Kasumi-1 (cell line): ENCODE data around the gene LONP1.
"Not testable (repeated sequence)": the region's sequence is repeated elsewhere in the genome, so short reads cannot be mapped to it uniquely, and the experiment has no call there.

Experiments
- DNase-seq, 2 experiments: peaks; one replicate each; lab custom pipeline; 2025; lab: John Stamatoyannopoulos, UW

LONP1 gene

DNA sequence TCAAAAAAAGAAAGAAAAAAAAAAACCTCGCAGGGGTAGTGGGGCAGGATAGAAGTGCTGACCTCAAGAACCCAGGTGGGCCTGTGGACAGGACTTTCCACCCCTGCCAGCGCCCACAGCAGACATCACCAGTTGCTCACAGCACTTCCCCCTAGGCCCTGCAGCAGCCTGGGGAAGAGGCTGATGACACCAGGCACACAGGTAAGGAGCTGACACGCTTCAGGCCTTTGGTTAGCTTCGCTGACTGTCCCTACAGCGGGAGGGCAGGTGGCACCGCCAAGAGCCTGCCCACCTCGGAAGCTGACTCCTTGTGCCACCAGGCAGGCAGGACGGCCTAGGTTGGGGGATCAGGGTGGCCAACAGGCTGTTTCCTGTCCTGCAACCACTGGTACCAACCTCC, 8.9 kb downstream of the LONP1 start:
- no peak for DNase-seq

DNA sequence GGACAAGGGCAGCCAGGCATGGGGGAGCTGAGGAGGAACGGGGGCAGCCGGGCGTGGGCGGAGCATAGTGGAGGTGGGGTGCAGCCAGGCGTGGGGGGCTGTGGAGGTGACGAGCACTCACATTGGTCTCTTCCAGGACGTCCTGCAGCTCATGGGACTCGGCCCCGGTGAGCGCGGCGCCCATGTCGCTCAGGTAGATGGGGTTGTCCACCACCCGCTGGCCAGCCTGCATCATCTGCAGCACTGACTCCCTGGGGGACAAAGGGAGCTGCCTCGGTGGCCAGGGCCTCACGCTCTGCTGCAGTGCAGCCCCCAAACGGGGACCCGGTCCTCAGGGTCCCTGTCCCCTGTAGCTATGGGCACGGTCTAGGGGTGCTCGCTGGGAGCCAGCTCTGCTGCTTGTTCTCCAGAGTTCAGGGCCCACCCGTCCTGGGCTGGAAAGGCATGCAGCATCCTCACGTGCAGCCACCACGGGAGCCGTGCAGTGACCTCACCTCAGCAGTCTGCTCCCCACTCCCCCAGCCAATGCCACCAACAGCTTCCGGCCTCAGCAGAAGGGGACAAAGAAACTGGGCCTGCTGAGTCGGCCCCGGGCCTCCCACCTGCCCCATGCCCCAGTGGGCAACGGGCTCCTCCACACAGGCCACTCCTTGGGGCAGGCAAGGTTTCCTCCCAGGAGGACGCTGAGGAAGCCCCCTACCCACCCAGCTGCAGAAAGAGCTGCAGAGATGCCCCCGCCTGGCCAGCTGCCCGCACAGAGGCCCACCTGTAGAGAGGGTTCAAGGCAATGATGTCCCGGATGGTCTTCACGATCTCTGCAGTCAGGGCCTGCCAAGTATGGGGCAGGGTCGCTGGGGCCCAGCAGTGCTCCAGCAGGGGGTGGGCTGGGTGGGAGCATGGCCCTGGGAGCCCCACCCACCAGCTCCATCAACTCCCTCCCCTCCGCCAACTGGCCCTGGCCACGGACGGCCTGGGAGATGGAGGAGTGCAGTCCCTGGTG, 12.1 kb downstream of the LONP1 start:
- DNase-seq: no peak

DNA sequence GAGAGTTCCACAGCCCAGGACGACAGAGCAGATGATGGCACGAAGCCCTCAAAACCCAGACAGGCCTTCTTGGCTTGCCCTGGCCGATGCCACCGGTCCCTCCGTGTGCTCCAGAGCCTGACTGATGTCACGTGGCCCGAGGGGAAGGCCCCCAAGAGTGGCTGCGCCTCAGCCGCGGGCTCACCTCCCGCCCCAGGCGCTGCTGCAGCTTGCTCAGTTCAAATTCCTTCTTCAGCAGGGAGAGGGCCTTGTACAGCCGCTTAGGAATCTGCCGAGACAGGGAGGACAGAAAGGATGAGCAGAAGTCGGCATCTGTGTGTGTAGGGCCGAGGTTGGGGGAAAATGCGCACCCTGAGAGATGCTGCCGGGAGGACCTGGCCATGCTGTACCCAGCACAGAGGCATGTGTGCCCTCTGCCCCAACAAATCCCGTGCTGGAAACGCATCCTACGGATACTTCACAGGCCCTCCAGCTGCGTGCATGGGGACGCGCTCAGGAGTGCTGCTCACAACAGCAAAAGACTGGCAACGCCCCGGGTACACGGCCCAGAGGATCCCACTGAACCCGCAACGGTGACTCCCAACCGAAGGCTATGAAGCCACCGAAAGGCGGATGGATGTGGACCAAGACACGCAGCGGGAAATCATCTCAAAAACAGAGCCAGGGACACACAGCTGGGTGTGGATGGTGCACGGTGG, 12.9 kb downstream of the LONP1 start:
- DNase-seq: no peak

DNA sequence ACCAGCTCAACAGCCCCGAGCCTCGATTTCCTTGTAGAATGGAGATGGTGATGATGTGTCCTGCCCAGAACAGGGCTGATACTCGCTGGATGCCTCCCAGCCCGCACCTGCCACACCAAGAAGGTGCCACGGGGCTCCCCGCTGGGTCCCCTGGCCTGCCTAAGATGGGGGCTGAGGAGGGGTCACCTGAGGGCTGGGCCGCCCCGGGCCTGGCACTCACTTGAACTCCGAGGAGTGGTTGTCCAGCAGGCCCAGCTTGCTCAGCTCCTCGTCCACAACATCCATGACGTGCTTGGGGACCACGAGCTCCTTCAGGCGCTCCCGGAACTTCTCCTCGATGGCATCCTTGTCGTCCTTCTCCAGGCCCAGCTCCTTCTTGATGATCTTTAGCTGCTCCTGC, 14.4 kb downstream of the LONP1 start:
- no peak for DNase-seq

DNA sequence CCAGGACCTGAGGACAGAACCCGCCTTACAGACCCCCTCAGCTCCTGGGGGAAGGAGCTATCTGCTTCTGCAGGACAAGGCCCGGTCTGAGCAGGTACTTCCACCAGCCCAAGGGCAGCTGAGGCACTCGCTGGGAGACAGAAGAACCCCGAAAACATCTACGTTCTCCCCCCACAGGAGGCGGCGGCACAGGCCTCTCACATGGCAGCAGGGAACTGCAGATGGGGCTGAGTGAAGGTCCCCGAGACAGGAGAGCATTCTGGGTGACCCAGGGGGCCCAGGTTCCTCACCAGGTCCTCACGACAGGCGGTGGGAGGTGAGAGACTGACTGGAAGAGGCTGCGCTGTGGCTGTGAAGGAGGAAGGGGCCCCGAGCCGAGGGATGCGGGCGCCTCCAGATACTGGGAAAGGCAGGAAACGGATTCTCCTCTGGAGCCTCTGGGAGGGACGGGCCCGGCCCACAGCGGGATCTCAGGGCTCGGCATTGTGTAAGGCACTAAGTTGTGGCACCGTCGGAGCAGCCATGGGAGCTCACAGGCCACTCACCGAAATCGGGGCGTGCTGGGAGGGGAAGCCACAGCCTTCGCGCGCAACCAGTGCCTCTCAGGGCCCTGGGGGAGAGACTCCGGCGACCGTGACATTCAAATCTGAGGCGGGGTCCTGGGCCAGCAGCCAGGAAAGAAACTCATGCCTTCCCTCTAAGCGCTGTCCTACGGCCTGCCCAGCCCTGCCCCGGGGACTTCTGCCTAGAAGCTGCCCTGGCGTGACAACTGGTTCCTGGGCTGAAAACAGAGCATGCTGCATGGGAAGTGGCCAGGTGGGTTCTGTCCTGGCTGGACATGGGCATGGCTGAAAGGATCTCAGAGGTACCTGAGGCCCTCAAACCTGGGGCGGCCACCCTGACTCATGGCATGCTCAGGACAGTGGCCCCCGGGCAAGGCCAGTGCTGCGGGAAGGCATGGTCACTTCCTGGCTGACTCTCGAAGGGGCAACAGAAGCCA, 15.8 kb downstream of the LONP1 start:
- DNase-seq: no peak

DNA sequence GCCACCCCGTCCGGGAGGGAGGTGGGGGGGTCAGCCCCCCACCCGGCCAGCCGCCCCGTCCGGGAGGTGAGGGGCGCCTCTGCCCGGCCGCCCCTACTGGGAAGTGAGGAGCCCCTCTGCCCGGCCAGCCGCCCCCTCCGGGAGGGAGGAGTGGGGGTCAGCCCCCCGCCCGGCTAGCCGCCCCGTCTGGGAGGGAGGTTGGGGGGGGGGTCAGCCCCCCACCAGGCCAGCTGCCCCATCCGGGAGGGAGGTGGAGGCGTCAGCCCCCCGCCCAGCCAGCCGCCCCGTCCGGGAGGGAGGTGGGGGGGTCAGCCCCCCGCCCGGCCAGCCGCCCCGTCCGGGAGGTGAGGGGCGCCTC, 17.9 kb downstream of the LONP1 start:
- not testable (repeated sequence) for DNase-seq

DNA sequence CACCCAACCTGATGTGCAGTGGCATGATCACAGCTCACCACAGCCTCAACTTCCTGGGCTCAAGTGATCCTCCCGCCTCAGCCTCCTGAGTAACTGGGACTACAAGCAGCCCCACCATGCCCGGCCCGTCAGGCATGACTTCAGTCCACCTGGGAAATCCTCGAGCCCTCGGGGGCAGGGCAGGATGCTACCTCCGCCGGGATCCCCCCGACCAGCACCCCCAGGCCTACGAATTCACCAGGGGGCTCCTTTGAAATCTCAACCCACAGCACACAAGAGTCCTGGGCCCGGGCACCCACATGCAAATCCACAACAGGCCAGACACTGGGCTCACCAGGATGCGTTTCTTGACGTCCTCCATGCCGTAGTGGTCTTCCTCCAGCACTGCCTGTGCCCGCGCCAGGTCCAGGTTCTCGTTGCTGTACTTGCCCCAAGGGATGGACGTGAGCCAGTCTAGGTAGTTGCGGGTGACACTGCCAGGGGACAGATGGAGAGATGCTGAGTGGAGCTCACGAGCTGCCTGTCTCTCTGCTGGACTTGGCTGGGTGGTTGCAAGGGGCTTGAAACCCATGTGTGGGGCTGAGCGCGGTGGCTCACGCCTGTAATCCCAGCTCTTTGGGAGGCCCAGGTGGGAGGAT, 19.4 kb downstream of the LONP1 start:
- no peak for DNase-seq

DNA sequence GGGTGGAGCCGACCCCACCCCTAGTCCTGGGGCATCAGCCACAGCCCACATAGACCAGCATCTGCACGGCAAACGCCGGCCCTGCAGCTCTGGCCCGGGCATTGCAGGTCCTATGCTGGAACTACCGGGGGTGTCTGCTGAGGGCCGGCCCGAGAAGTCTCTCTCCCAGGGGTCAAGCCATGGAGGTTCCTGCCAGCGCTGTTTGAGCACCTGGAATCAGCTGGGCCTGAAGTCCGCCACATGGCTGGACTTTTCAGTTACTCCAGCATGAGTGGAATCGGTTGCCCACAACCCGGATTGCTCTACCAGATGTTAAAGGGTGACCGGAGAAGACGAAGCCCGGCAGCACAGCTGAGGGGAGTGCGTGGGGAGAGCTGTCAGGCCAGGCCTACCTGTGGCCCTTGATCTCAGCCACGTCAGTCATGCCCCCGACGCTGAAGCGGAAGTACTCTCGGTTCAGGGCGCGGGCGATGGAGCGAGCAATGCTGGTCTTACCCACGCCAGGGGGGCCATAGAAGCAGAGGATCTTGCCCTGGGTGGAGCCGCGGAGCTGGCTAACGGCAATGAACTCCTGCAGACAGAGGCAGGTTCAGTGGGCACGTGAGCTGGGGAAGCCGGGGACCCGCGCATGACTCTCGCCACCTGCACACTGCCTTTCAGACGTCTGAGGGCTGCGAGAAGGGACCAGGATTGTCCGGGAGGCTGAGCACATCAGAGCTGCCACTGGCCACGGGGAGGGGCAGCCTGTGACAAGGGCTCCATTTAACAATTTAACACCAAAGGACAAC, 21.1 kb downstream of the LONP1 start:
- DNase-seq: no peak

DNA sequence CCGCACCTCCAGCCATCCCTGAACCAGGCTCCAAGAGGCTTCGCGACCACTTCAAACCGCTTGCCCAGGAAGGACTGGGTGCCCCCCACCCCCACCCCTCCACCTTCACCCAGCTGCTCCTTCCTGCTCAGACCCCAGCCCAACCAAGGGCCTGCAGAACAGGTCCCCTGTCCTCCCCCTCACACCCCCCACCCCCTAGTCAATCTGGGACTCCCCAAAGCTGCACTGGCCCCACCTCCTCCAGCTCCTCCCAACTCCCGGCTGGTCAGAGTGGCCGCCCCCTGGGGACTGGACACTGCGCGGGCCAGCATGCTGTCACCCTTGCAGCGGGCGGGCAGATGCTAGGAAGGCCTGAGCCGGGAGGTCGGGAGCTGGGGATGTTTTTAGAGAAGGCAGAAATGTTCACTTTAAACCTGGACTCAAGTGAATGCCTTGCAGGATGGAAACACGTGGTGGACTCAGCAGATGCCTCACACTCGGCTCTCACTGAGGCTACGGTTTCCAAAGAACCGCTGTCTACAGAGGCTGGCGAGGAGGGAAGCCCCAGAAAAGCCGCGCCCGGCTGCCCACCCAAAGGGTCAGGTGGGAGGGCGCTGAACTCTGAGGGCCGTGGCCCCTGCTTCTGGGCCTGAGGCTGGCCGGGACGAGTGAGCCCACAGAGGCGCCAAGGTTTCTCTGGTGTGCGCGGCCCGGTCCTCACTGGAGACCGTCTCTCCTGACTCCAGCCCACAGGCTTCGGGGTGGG, 21.9 kb downstream of the LONP1 start:
- no peak for DNase-seq

DNA sequence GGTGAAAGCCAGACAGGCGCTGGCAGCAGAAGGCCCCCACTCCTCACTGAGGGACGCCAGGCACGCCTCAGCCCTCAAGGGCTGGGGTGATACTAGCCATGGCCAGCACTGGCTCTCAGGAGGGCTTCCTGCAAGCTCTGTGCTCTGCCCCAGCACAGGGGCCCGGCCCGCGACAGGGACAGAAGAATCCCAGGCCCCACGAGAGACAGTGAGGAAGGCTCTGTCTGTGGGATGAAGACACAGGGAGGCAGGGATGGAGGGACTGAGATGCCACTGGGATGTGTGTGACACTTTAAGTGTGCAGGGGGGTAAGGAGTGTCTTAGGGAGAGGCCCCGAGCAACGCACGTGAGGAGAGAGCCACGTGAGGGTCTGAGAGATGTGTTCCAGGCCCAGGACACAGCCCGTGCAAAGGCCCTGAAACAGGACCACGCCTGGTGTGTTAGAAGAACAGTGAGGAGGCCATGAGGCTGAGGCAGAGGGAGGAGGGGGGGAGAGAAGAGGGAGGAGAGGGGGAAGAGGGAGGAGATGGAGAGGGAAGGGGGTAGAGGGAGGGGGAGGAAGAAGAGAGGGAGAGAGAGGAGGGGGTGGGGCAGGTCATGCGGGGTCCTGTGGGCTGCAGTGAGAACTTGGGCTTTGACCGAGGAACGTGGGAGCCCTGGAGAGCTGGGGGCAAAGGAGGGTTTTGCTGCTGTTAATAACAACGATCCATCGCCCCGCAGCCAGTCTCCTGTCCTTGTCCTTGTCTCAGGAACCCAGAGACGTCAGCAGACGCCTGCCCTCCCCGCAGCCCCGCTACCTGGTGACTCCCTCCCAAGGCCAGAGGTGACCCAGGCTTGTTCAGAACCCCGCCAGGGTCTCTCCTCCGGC, 22.7 kb downstream of the LONP1 start:
- DNase-seq: no peak

DNA sequence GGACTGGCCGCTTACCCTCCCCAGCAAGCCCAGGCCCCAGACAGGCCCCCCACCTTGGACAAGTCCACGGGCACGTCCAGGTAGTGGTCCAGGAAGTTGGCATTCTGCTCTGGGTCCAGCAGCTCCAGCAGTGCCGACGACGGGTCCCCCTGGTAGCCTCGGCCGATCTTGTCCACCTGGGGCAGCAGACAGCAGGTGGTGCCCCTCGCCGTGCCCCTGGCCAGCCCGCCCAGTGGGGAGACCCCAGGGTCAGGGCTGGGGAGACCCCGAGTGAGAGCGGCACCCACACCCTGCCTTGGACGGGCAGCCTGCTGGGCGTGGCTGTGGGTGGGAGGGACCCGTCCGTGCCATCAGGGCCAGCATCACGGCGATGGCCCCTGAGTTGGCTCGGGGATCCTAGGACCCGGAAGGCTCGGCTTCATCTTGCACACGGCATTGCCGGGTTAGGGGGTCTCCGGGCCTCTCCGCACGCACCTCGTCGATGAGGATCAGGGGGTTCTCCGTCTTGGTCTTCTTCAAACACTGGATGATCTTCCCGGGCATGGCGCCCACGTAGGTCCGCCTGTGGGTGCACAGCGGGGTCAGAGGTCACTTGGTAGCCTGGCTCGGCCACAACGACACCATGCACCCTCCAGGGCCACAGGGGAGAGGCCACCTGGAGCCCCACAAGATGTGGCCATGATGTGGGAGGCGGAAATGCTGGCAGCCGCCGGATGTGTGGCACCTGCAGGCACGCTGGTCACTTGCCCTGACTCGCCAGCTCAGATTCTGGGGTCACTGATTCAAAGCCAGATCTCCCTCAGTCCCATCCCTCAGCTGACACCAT, 23.5 kb downstream of the LONP1 start:
- DNase-seq: no peak

DNA sequence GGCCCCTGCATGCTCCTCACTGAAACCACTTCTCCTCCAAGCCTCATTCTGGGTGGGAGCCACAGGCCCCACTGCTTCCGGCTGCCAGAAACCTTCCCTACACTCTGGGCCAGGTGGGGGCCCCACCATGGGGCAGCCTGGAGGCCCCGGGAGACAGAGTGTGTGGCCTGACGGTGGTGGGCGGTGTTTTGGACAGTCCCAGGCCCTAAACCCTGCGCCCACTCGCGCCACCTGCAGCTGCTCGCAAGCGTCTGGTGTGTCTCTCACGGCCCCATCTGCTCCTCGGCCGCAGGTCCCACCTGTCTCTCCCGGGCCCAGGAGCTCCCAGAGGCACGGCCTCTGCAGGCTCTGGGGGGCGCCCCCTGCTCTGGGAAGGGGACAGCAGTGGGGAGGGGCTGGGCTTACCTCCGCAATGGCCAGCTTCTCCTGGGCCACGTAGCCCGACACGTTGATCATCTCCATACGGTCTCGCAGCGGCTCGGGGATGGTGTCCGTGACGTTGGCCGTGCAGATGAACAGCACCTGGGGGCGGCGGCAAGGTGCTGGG, 24.2 kb downstream of the LONP1 start:
- DNase-seq: no peak

DNA sequence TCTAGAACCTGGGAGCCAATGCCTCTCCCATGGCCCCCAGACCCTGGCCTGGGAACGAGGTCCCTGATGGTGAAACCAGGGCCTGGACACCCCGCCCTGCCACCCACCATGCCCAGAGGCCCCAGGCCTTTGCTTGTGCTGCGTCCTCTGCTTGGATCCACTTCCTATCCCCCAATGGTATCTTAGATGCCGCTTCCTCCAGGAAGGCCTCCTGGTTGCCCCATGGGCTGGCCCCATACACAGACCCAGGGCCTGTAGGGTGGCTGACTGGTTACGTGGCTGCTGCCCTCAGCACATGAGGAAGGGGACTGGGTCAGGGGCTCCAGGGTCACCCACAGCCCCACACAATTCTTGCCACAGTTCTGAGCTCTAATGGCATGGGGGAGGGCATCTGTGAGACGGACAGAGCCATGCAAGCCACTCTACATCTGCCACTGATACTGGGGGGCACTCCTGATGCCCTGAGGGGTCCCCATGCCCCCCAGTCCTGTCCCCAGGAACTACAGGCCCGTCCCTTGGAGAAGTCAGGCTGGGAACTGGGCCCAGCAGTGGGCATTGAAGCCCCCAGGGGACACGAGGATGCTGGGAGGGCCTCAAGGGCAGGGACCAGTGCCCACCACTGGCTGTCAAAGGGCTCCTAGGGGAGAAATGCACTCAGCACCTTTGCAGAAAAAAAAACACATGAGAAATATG, 24.8 kb downstream of the LONP1 start:
- no peak for DNase-seq

DNA sequence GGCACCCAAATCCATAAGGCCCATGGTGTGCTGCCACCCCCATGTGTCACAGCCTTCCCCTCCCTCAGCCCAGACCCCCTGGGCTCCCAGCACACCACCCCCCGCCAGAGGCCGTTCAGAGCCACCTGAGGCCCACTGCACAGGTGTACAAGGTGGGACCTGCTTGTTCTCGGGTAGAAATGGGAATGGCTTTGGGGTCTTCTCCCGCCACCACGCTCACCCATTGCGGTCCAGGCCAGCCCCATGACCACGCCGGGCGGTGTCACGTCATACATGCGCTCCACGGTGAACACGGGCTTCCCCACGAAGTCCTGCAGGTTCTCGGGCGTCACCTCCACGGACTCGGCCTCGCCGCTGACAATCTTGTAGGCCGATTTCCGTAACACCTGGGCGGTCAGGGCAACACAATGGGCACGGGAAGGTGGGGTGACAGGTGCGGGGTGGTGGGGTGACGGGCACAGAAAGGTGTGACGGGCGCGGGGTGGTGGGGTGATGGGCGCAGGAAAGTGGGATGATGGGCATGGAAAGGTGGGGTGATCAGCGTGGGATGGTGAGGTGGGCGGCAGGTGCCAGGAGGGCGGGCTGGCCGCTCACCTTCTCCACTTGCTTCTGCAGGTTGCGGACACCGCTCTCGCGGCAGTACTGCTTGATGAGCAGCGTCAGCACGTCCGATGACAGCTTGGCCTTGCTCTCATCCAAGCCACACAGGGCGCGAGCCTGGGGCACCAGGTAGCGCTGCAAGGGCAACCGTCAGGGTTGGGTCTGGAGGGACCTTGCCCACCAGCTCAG, 25.6 kb downstream of the LONP1 start:
- DNase-seq: no peak

DNA sequence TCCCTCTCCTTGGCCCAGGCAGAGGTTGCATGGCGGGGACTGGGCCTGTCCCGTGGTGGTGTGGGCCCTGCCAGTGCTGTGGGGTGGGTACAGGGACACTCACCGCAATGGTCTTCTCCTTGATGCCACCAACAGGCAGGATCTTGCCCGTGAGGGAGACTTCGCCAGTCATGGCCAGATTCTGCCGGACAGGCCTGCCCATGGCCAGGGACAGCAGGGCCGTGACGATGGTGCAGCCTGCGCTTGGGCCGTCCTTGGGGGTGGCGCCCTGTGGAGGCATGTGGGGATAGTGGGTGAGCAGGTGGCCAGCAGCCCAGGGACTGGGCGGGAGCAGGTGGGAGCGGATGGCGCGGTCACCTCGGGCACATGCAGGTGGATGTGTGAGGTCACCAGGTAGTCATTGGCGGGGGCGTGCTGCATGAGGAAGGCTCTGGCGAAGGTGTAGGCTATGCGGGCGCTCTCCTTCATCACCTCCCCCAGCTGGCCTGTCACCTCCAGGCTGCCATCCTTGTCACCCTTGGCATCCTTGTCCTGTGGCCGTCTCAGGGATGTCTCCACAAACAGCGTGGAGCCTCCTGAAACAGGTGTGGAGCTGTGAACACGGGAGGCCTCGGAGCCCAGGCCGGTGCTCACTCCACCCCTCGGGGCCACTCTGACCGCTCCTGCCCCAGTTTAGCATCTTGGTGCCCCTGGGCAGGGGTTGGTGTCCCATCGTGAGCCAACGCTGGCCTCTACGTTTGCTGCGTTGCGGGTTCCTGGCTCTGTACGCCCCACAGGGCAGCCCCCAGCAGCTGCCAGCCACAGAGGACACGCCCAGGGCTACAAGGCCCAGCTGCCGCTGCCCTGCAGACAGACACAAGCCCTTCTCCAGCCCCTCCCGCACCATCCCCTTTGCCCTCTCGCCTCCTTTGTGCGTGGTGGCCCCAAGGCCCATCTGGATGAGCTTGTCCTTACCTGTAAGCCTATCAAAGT, 26.5 kb downstream of the LONP1 start:
- no peak for DNase-seq
